Keratinocyte (primary cell): ENCODE results near the gene CMIP. TPM values are rescaled to one million over a fixed set of nuclear protein-coding genes. Genes with fewer than 3 reads are reported as not detected.

ENCODE experiments used
- DNase-seq: peaks from one replicate; pipeline ENCODE4 v3.0.0-alpha.2; 2011; ENCODE audit warnings: low read depth, missing footprints, low spot score
- FAIRE-seq: peaks from 2 replicates; lab custom pipeline; 2011; peaks lifted over from hg19 to GRCh38; lab: Jason Lieb, UNC
- H2AFZ ChIP-seq: 2 replicates; pipeline ENCODE4 v1.6.0; 2012; ENCODE audit warnings: low read length, control low read depth, inconsistent platforms; ENCODE audit not compliant: control insufficient read depth
- H3K27ac ChIP-seq: 2 replicates; pipeline ENCODE4 v1.5.1; 2011; ENCODE audit warnings: low read length; ENCODE audit not compliant: control insufficient read depth, insufficient read depth
- H3K27me3 ChIP-seq: 3 replicates; pipeline ENCODE4 v1.6.0; 2011; ENCODE audit warnings: low read length; ENCODE audit not compliant: control insufficient read depth, insufficient read depth; ENCODE audit errors: extremely low read depth
- H3K36me3 ChIP-seq, 2 experiments: 2 replicates in 1 of 2; 3 replicates in 1 of 2; pipeline ENCODE4 v1.5.1; 2011; ENCODE audit warnings: low read length in 2 of 2, mild to moderate bottlenecking in 1 of 2; ENCODE audit not compliant: control insufficient read depth in 2 of 2, insufficient read depth in 2 of 2; ENCODE audit errors: extremely low read depth in 1 of 2
- H3K4me1 ChIP-seq: 3 replicates; pipeline ENCODE4 v1.5.1; 2011; ENCODE audit warnings: low read length; ENCODE audit not compliant: control insufficient read depth, insufficient read depth; ENCODE audit errors: extremely low read depth
- H3K4me2 ChIP-seq: 3 replicates; pipeline ENCODE4 v1.6.0; 2011; ENCODE audit warnings: low read depth, low read length; ENCODE audit not compliant: control insufficient read depth, insufficient read depth; ENCODE audit errors: extremely low read depth
- H3K4me3 ChIP-seq, 3 experiments: fragments of 200-600 bp in 1 of 3; sonication (generic) in 1 of 3; 2 replicates in 2 of 3; 3 replicates in 1 of 3; pipeline ENCODE4 v1.5.1; 2011 to 2016; ENCODE audit warnings: low read length in 3 of 3, mild to moderate bottlenecking in 3 of 3, control low read depth in 2 of 3, inconsistent platforms in 1 of 3, low read depth in 1 of 3, mixed read lengths in 1 of 3, mixed run types in 1 of 3, moderate library complexity in 1 of 3; ENCODE audit not compliant: control insufficient read depth in 2 of 3, insufficient read depth in 2 of 3; ENCODE audit errors: extremely low read depth in 1 of 3
- H3K79me2 ChIP-seq: 2 replicates; pipeline ENCODE4 v1.6.0; 2012; ENCODE audit warnings: low read length; ENCODE audit not compliant: control insufficient read depth, insufficient read depth
- H3K9ac ChIP-seq: 3 replicates; pipeline ENCODE4 v1.6.0; 2011; ENCODE audit warnings: low read length; ENCODE audit not compliant: control insufficient read depth, insufficient read depth; ENCODE audit errors: extremely low read depth
- H3K9me1 ChIP-seq: 3 replicates; pipeline ENCODE4 v1.6.0; 2011; ENCODE audit warnings: low read length; ENCODE audit not compliant: control insufficient read depth, insufficient read depth; ENCODE audit errors: extremely low read depth
- H3K9me3 ChIP-seq: 2 replicates; pipeline ENCODE4 v1.5.1; 2012; ENCODE audit warnings: low read depth, low read length; ENCODE audit not compliant: control insufficient read depth
- H4K20me1 ChIP-seq: 3 replicates; pipeline ENCODE4 v1.6.0; 2011; ENCODE audit warnings: low read length; ENCODE audit not compliant: control insufficient read depth, insufficient read depth; ENCODE audit errors: extremely low read depth
- CTCF ChIP-seq, 3 experiments: IDR thresholded peaks in 1 of 3; conservative IDR thresholded peaks in 1 of 3; optimal IDR thresholded peaks in 1 of 3; 2 replicates in 2 of 3; 3 replicates in 1 of 3; pipeline versions ENCODE3 to v1.5.1; 2011; ENCODE audit warnings: low read length in 3 of 3, mild to moderate bottlenecking in 3 of 3, moderate library complexity in 2 of 3, control low read depth in 1 of 3, inconsistent platforms in 1 of 3; ENCODE audit not compliant: insufficient read depth in 2 of 3; ENCODE audit errors: extremely low read depth in 1 of 3
- EZH2 ChIP-seq: IDR thresholded peaks from one replicate; pipeline ENCODE4 v1.6.1; 2012; ENCODE audit warnings: inconsistent platforms, mild to moderate bottlenecking, low read length, moderate library complexity
- dilution Hi-C: fragments of 300-500 bp; cut with MboI; formaldehyde crosslinking; loops from one replicate; pipeline ENCODE4 v1.7.0; 2020; ENCODE audit warnings: low sequenced_read_pairs; ENCODE audit not compliant: extremely low pct_ligation_motif_present
- polyA plus RNA-seq, 5 experiments: library from polyadenylated mRNA; depleted of rRNA in 3 of 5; stranded (reverse) in 3 of 5; stranded (forward) in 1 of 5; unstranded in 1 of 5; fragments of >200 nt; gene quantifications; 1 replicate in 1 of 5; 2 replicates in 3 of 5; 3 replicates in 1 of 5; pipeline versions ENCODE4 v1.2.1 to v1.2.3, GENCODE V29; 2011 to 2012; ENCODE audit warnings: missing spikeins in 2 of 5, low read depth in 1 of 5, low replicate concordance in 1 of 5

The CMIP gene
- polyA plus RNA-seq, 1 donor (not counting 4 experiments of a cell fraction or from before 2014, with no cell fraction given), result 5.0 TPM

DNA sequence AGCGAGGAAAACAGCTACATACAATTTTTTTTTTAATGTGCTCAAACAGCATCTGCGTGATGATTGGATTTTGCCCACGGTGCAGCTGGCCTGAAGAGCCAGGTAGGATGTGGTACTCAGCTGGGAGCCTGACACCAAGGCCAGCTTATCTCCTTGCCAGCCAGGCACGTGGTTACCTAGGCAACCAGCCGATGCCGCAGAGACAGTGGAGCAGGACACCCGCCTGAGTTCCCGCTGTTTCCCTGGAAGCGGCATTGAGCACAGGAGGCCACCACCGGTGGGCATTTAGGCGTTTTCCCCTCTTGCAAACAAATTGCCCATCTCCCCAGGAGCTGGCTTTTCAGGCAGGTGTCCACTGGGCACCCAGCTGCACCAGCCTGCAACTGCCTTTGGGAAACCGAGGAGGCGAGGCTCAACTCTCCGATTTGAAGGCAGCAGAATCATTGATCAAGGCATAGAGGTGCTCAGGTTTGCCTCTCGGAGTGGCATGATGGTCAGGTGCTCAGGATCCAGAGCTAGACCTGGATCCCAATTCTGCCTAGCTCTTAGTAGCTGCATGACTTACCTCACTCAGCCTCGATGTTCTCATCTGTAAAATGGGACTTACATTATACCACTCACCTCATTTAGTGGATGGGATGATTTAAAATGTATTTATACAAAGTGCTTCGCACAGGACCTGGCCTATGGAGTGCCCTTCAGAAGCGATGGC is 196.9 kb downstream of the CMIP start:
- no peak overlapping the region for H2AFZ ChIP-seq
- H3K4me2 ChIP-seq, result no peak overlapping the region
- TF ChIP-seq EZH2 (no peak), CTCF (optimal IDR thresholded peaks at IDR 0.05 in 1 of 3, IDR thresholded peaks at IDR 0.05 in 1 of 3, conservative IDR thresholded peaks at IDR 0.05 in 1 of 3; ENCODE audit: extremely low read depth in 1 of 3, insufficient read depth in 2 of 3, low read length in 3 of 3) (no peak)
- H3K9ac ChIP-seq, result no peak overlapping the region
- H3K4me3 ChIP-seq, result no peak overlapping the region
- H4K20me1 ChIP-seq, result peaks cover 20% of the 10 kb centered on the region
- H3K4me1 ChIP-seq, result peaks cover 19% of the 10 kb centered on the region
- FAIRE-seq (no peak), DNase-seq (no peak)
- H3K9me3 ChIP-seq, result no peaks in the 10 kb centered on the region
- H3K27me3 ChIP-seq, result no peaks in the 10 kb centered on the region
- peaks cover 9% of the 10 kb centered on the region for H3K9me1 ChIP-seq
- no peak overlapping the region for H3K27ac ChIP-seq
- dilution Hi-C loops, result no loop called here
- H3K79me2 ChIP-seq, result peaks cover 43% of the 10 kb centered on the region
- H3K36me3 ChIP-seq, result peaks cover 11 to 13% of the 10 kb centered on the region in 2 experiments

DNA sequence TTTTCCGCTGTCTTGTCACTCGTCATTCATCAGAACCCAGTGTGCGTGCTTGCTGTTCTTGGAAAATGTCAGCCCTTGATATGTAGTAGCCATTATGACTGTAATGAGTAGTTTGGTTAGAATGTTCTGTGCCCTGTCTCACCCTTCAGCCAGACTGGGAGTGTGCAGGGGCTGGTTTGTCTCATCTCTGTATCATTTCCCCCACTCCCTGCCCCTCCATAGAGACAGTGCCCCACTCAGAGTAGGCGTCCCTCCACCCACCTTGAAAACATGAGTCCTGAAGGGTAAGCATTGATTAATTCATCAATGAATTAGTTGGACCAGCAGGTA is 197.5 kb downstream of the CMIP start:
- Histone ChIP-seq H3K79me2 (peaks cover 45% of the 10 kb centered on the region), H3K9me1 (peaks cover 12% of the 10 kb centered on the region), H3K9ac (no peak overlapping the region), H3K4me2 (no peak overlapping the region), H3K36me3 (peaks cover 11 to 13% of the 10 kb centered on the region in 2 experiments), H3K27ac (no peak overlapping the region), H3K4me1 (peaks cover 24% of the 10 kb centered on the region), H3K4me3 (no peak overlapping the region), H3K27me3 (no peaks in the 10 kb centered on the region), H4K20me1 (peaks cover 20% of the 10 kb centered on the region), H3K9me3 (no peaks in the 10 kb centered on the region), H2AFZ (no peak overlapping the region)
- DNase-seq (no peak), FAIRE-seq (no peak)
- dilution Hi-C loops, result no loop called here
- no peak for TF ChIP-seq EZH2
- TF ChIP-seq CTCF (optimal IDR thresholded peaks at IDR 0.05 in 1 of 3, IDR thresholded peaks at IDR 0.05 in 1 of 3, conservative IDR thresholded peaks at IDR 0.05 in 1 of 3; ENCODE audit: extremely low read depth in 1 of 3, insufficient read depth in 2 of 3, low read length in 3 of 3), result no peak
